Mesenchymal stem cell (in vitro differentiated cells and primary cell): ENCODE data around the gene TAF8.

Experiments used
- DNase-seq: peaks from one replicate; pipeline ENCODE4 v3.0.0-alpha.2; 2013
- H2AFZ ChIP-seq: one replicate; pipeline ENCODE4 v1.6.1; 2013; ENCODE audit warnings: low read depth, mild to moderate bottlenecking, control low read depth, inconsistent platforms, low read length, moderate library complexity
- H2AK5ac ChIP-seq: 2 replicates; pipeline ENCODE4 v1.6.1; 2013; ENCODE audit warnings: low read length, moderate library complexity, mild to moderate bottlenecking, inconsistent platforms; ENCODE audit not compliant: severe bottlenecking
- H2BK120ac ChIP-seq: one replicate; pipeline ENCODE4 v1.6.1; 2013; ENCODE audit warnings: low read depth, mild to moderate bottlenecking, inconsistent platforms, low read length, moderate library complexity
- H2BK12ac ChIP-seq, 2 experiments: one replicate each; pipeline ENCODE4 v1.6.1; 2013; ENCODE audit warnings: inconsistent platforms in 2 of 2, low read length in 2 of 2, mild to moderate bottlenecking in 2 of 2, moderate library complexity in 2 of 2, control low read depth in 1 of 2
- H2BK15ac ChIP-seq: one replicate; pipeline ENCODE4 v1.6.1; 2013; ENCODE audit warnings: mild to moderate bottlenecking, low read depth, inconsistent platforms; ENCODE audit not compliant: poor library complexity, severe bottlenecking
- H2BK5ac ChIP-seq: 2 replicates; pipeline ENCODE4 v1.6.1; 2013; ENCODE audit warnings: low read depth, mild to moderate bottlenecking, low read length, control low read depth, inconsistent platforms; ENCODE audit not compliant: poor library complexity, severe bottlenecking
- H3K14ac ChIP-seq, 2 experiments: one replicate each; pipeline ENCODE4 v1.6.1; 2013; ENCODE audit warnings: inconsistent platforms in 2 of 2, low read length in 2 of 2, control low read depth in 1 of 2, mild to moderate bottlenecking in 1 of 2, moderate library complexity in 1 of 2
- H3K18ac ChIP-seq, 2 experiments: one replicate each; pipeline ENCODE4 v1.6.1; 2013; ENCODE audit warnings: inconsistent platforms in 2 of 2, low read length in 2 of 2, control low read depth in 1 of 2, low read depth in 1 of 2, mild to moderate bottlenecking in 1 of 2
- H3K23ac ChIP-seq, 2 experiments: one replicate each; pipeline ENCODE4 v1.6.1; 2013; ENCODE audit warnings: inconsistent platforms in 2 of 2, low read length in 2 of 2, mild to moderate bottlenecking in 2 of 2, moderate library complexity in 2 of 2, control low read depth in 1 of 2
- H3K27ac ChIP-seq: 2 replicates; pipeline ENCODE4 v1.5.1; 2013; ENCODE audit warnings: mild to moderate bottlenecking, moderate library complexity, low read length, control low read depth, inconsistent platforms; ENCODE audit not compliant: poor library complexity, severe bottlenecking
- H3K27me3 ChIP-seq, 2 experiments: 2 replicates each; pipeline versions ENCODE4 v1.6.1 to v1.7.0; 2013; ENCODE audit warnings: low read length in 2 of 2, mild to moderate bottlenecking in 2 of 2, moderate library complexity in 2 of 2, control low read depth in 1 of 2, inconsistent platforms in 1 of 2; ENCODE audit not compliant: control insufficient read depth in 1 of 2, insufficient read depth in 1 of 2
- H3K36me3 ChIP-seq, 2 experiments: 2 replicates each; pipeline versions ENCODE4 v1.6.1 to v1.7.0; 2013; ENCODE audit warnings: low read length in 2 of 2, control low read depth in 1 of 2, inconsistent platforms in 1 of 2, low read depth in 1 of 2, mild to moderate bottlenecking in 1 of 2; ENCODE audit not compliant: insufficient read depth in 2 of 2, control insufficient read depth in 1 of 2
- H3K4ac ChIP-seq, 2 experiments: one replicate each; pipeline ENCODE4 v1.6.1; 2013; ENCODE audit warnings: inconsistent platforms in 2 of 2, low read length in 2 of 2, mild to moderate bottlenecking in 2 of 2, moderate library complexity in 2 of 2, control low read depth in 1 of 2, low read depth in 1 of 2
- H3K4me1 ChIP-seq: 2 replicates; pipeline ENCODE4 v1.6.1; 2013; ENCODE audit warnings: low read depth, low read length, control low read depth; ENCODE audit not compliant: control insufficient read depth, insufficient read depth
- H3K4me2 ChIP-seq: 2 replicates; pipeline ENCODE4 v1.6.1; 2013; ENCODE audit warnings: low read length, mild to moderate bottlenecking, inconsistent platforms; ENCODE audit not compliant: poor library complexity, severe bottlenecking
- H3K4me3 ChIP-seq, 2 experiments: 2 replicates each; pipeline versions ENCODE4 v1.5.1 to v1.7.0; 2013; ENCODE audit warnings: low read length in 2 of 2, mild to moderate bottlenecking in 2 of 2, control low read depth in 1 of 2, low read depth in 1 of 2; ENCODE audit not compliant: insufficient read depth in 1 of 2
- H3K79me1 ChIP-seq: replicated peaks from 2 replicates; pipeline ENCODE4 v1.6.1; 2013; ENCODE audit warnings: mild to moderate bottlenecking, control low read depth, low read length, inconsistent platforms; ENCODE audit not compliant: poor library complexity, severe bottlenecking
- H3K9ac ChIP-seq: 2 replicates; pipeline ENCODE4 v1.7.0; 2013; ENCODE audit warnings: mild to moderate bottlenecking, low read length, moderate library complexity
- H3K9me3 ChIP-seq: 2 replicates; pipeline ENCODE4 v1.7.0; 2013; ENCODE audit warnings: mild to moderate bottlenecking, low read length; ENCODE audit not compliant: control insufficient read depth
- H4K8ac ChIP-seq: one replicate; pipeline ENCODE4 v1.6.1; 2013; ENCODE audit warnings: inconsistent platforms, mild to moderate bottlenecking, low read length, moderate library complexity
- H4K91ac ChIP-seq: one replicate; pipeline ENCODE4 v1.6.1; 2013; ENCODE audit warnings: mild to moderate bottlenecking, low read length, inconsistent platforms
- WGBS: methylation state at CpG from one replicate; pipeline ENCODE4 v1.1.7; 2013; ENCODE audit warnings: mixed read lengths; 5-methylcytosine and 5-hydroxymethylcytosine counted together

Gene TAF8

DNA sequence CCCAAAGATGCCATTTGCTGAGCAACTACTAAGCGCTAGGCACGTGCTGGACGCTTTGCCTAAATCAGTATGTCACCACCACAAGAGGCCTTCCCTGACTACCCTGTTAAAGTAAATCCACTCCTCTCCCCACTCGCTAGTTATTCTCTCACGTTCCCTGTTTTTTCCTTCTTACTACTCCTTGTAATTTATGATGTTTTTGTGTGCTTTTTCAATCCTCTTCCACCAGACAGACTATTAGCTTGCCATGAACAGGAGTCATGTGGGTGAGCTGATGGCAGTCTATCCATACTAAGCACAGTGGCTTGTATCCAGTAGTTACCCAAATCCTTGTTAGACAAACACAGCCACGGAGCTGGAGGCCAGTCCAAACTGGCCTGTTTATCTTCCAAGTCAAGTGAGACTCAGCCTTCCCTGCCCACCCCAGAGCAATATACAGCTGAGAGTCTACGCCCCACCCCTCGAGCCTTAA is 50.9 kb downstream of the TAF8 start:
- Histone ChIP-seq H2AK5ac (no peak overlapping the region), H4K91ac (no peak overlapping the region), H3K79me1 (no peaks in the 10 kb centered on the region), H2BK15ac (no peak overlapping the region), H2BK12ac (peak overlapping the region; percentile 28 to 57), H3K36me3 (peaks cover 0 to 29% of the 10 kb centered on the region in 2 experiments), H3K4ac (peak overlapping the region in 1 of 2 experiments; percentile 52), H3K4me1 (peaks cover 19% of the 10 kb centered on the region), H3K27me3 (no peaks in the 10 kb centered on the region), H2BK120ac (no peak overlapping the region), H2AFZ (no peak overlapping the region), H3K18ac (peak overlapping the region; percentile 24 to 70), H3K27ac (no peak overlapping the region), H3K23ac (no peak overlapping the region), H2BK5ac (no peak overlapping the region), H3K14ac (no peak overlapping the region), H3K4me3 (no peak overlapping the region), H4K8ac (peak overlapping the region; percentile 75), H3K9ac (peak overlapping the region; percentile 68), H3K9me3 (no peaks in the 10 kb centered on the region), H3K4me2 (no peak overlapping the region)
- 73% methylated on average over 4 of the region's 8 CpGs for WGBS
- peak; percentile 86 for DNase-seq

DNA sequence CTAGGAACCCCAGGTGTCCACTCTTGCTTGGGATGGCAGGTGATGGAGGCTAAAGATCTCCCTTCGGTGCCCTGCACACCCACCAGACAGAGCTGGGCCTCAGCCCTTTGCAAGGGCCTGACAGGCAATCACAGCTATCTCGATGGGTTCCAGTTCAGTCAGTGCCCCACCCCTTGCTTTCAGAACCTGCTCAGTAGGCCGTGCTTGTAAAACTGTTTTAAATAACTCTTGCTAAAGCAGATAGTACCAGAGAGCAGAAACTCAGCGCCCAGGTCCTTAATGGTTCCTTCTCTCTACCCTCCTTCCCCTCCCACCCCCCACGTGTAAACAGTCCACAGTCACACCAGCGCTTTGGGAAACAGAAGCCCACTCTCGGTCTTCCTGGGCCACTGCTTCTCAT is 52.9 kb downstream of the TAF8 start:
- no peak overlapping the region for H3K4me3 ChIP-seq
- no peaks in the 10 kb centered on the region for H3K79me1 ChIP-seq
- no peak overlapping the region for H3K4me2 ChIP-seq
- no peak overlapping the region for H3K14ac ChIP-seq
- H2BK12ac ChIP-seq, result peak overlapping the region in 1 of 2 experiments; percentile 29
- H3K4me1 ChIP-seq, result peaks cover 19% of the 10 kb centered on the region
- no peak overlapping the region for H2BK120ac ChIP-seq
- peak overlapping the region in 1 of 2 experiments; percentile 4 for H3K18ac ChIP-seq
- H3K23ac ChIP-seq, result no peak overlapping the region
- no peak overlapping the region for H2AFZ ChIP-seq
- H4K8ac ChIP-seq, result no peak overlapping the region
- DNase-seq, result no peak
- no peaks in the 10 kb centered on the region for H3K9me3 ChIP-seq
- no peak overlapping the region for H4K91ac ChIP-seq
- H3K4ac ChIP-seq, result no peak overlapping the region
- 91% methylated on average over 7 of the region's 7 CpGs for WGBS
- H2AK5ac ChIP-seq, result no peak overlapping the region
- no peaks in the 10 kb centered on the region for H3K27me3 ChIP-seq
- H2BK5ac ChIP-seq, result no peak overlapping the region
- no peak overlapping the region for H3K9ac ChIP-seq
- no peak overlapping the region for H3K27ac ChIP-seq
- H2BK15ac ChIP-seq, result no peak overlapping the region
- H3K36me3 ChIP-seq, result peaks cover 5 to 44% of the 10 kb centered on the region in 2 experiments

DNA sequence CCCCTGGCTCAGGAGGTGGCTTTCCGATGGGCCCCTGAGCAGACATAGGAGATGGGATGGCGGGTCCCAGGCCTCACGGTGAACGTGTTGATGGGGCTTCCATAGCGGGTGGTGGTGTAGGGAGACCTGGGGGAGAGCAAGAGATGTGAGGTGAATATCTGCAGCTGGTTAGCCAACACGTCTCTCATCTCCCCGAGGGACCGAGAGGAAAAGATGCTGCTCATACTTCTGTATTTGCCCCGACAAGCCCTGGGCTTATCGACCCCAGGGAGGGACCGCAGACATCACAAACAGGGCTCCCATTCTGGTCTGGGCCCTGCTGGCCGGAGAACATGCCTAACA is 53.4 kb downstream of the TAF8 start:
- DNase-seq, result no peak
- Histone ChIP-seq H2BK12ac (peak overlapping the region in 1 of 2 experiments; percentile 12), H2AFZ (peak overlapping the region; percentile 36), H3K27me3 (no peaks in the 10 kb centered on the region), H3K36me3 (peaks cover 6 to 44% of the 10 kb centered on the region in 2 experiments), H3K4me3 (peak overlapping the region in 1 of 2 experiments; percentile 62), H2AK5ac (peak overlapping the region; percentile 27), H3K9me3 (no peaks in the 10 kb centered on the region), H4K8ac (peak overlapping the region; percentile 59), H3K14ac (no peak overlapping the region), H3K9ac (peak overlapping the region; percentile 69), H4K91ac (peak overlapping the region; percentile 6), H3K18ac (peak overlapping the region; percentile 34 to 42), H2BK15ac (no peak overlapping the region), H2BK120ac (no peak overlapping the region), H2BK5ac (no peak overlapping the region), H3K27ac (no peak overlapping the region), H3K4ac (no peak overlapping the region), H3K79me1 (no peaks in the 10 kb centered on the region), H3K23ac (no peak overlapping the region), H3K4me1 (peaks cover 19% of the 10 kb centered on the region), H3K4me2 (no peak overlapping the region)
- WGBS, result 93% methylated on average over 12 of the region's 12 CpGs

DNA sequence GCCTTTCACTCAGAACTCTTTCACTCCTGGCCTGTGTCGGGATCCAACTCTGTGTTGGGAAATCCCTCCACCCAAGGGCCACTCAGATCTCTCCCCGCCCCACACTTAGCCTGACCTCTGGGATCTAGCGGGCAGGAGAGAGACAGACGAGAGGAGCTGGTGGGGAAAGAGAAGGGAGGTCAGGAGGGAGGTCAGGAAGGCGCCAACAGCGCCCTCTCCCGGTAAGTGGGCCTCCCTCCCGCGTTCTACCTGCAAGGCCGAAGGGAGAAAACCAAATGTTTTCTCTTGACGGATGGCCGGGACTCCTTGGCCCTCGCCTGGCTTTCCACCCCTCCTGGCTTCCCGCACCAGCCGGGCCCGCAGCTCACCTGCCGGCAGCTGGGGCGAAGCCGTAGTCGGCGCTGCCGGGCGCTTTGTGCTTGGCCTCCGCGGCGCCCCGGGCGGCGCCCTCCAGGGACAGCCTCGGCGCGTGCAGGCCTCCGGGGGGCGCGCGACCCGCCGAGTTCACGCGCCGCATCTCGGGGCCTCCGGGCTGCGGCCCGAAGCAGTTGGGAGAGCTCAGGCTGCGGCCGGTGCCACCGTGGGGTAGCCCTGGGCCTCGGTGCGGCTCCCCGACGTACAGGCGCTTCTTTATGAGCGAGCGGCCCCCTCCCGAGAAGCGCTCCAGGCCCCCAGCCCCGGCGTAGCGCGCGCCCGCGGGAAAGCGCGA is 53.9 kb downstream of the TAF8 start:
- peak overlapping the region; percentile 23 for H2BK120ac ChIP-seq
- H2BK5ac ChIP-seq, result no peak overlapping the region

More for the DNA sequence above, 53.9 kb downstream of the TAF8 start:
- Histone ChIP-seq H4K8ac (peak overlapping the region; percentile 88), H3K14ac (no peak overlapping the region), H3K27me3 (no peaks in the 10 kb centered on the region), H3K4ac (peak overlapping the region in 1 of 2 experiments; percentile 38), H2AFZ (peak overlapping the region; percentile 36), H2AK5ac (peak overlapping the region; percentile 27), H3K36me3 (peaks cover 6 to 44% of the 10 kb centered on the region in 2 experiments), H3K9ac (peak overlapping the region; percentile 69), H3K18ac (peak overlapping the region; percentile 59 to 71), H3K9me3 (no peaks in the 10 kb centered on the region), H2BK15ac (peak overlapping the region; percentile 52), H3K27ac (no peak overlapping the region), H3K4me2 (peak overlapping the region; percentile 49), H4K91ac (no peak overlapping the region), H3K4me1 (peaks cover 18% of the 10 kb centered on the region), H3K4me3 (peak overlapping the region; percentile 12 to 62), H2BK12ac (peak overlapping the region in 1 of 2 experiments; percentile 12), H3K23ac (no peak overlapping the region), H3K79me1 (no peaks in the 10 kb centered on the region)
- 12% methylated on average over 58 of the region's 66 CpGs for WGBS
- DNase-seq, result peak; percentile 72
